MCF 10A (cell line): Measurements from ENCODE around the gene NTN1. TPM values are rescaled to one million over a fixed set of nuclear protein-coding genes. Genes with fewer than 3 reads are reported as not detected.

Source experiments
- BruUV-seq: library from RNA; stranded (reverse); fragments of 400-500 nt; replicated peaks from 2 replicates; lab custom pipeline; 2021; lab: Mats Ljungman, UMichigan
- CTCF ChIA-PET: fragments of 300-600 bp; sonication (Branson Sonifier 250); formaldehyde crosslinking; extraction: SDS; loops from one replicate; lab custom pipeline; 2021; ENCODE audit warnings: antibody characterized with exemption, inconsistent platforms; lab: Yijun Ruan, JAX
- POLR2A ChIA-PET: fragments of 300-600, 350-650 bp; sonication (Branson Sonifier 250); formaldehyde crosslinking; extraction: SDS; loops from one replicate; lab custom pipeline; 2020; ENCODE audit warnings: antibody characterized with exemption, inconsistent platforms; lab: Yijun Ruan, JAX
- DNase-seq: peaks from one replicate; pipeline ENCODE4 v3.0.0-alpha.2; 2018; ENCODE audit not compliant: unreplicated experiment
- H3K27ac Mint-ChIP-seq: one replicate; pipeline ENCODE4 v1.8.0; 2022; ENCODE audit warnings: mild to moderate bottlenecking, low read depth, mixed read lengths; ENCODE audit not compliant: unreplicated experiment
- H3K27me3 Mint-ChIP-seq: one replicate; pipeline ENCODE4 v1.8.0; 2022; ENCODE audit warnings: mixed read lengths; ENCODE audit not compliant: insufficient read depth, unreplicated experiment
- H3K36me3 Mint-ChIP-seq: one replicate; pipeline ENCODE4 v1.8.0; 2022; ENCODE audit warnings: mild to moderate bottlenecking, moderate library complexity, mixed read lengths; ENCODE audit not compliant: insufficient read depth, unreplicated experiment
- H3K4me1 Mint-ChIP-seq: one replicate; pipeline ENCODE4 v1.8.0; 2022; ENCODE audit warnings: mixed read lengths; ENCODE audit not compliant: insufficient read depth, unreplicated experiment
- H3K4me3 Mint-ChIP-seq: one replicate; pipeline ENCODE4 v1.8.0; 2022; ENCODE audit warnings: mild to moderate bottlenecking, moderate library complexity, mixed read lengths; ENCODE audit not compliant: unreplicated experiment
- H3K9me3 Mint-ChIP-seq: one replicate; pipeline ENCODE4 v1.8.0; 2022; ENCODE audit warnings: mixed read lengths; ENCODE audit not compliant: unreplicated experiment
- intact Hi-C: fragments of 100-400 bp; cut with micrococcal nuclease; formaldehyde crosslinking; loops from 2 replicates; pipeline ENCODE4 v1.14.1; 2022
- total RNA-seq: library from RNA; stranded (reverse); gene quantifications from 2 replicates; pipeline ENCODE4 v1.2.3, GENCODE V29; 2022
- TF ChIP-seq, protein P1 (sequence below): fragments of 200-600 bp; IDR thresholded peaks from one replicate; pipeline ENCODE4 v1.8.0; 2022; ENCODE audit warnings: antibody characterized with exemption, mild to moderate bottlenecking; ENCODE audit not compliant: unreplicated experiment

Gene NTN1
- total RNA-seq, 1 experiment from 2014 or later, result 0.23 TPM

DNA sequence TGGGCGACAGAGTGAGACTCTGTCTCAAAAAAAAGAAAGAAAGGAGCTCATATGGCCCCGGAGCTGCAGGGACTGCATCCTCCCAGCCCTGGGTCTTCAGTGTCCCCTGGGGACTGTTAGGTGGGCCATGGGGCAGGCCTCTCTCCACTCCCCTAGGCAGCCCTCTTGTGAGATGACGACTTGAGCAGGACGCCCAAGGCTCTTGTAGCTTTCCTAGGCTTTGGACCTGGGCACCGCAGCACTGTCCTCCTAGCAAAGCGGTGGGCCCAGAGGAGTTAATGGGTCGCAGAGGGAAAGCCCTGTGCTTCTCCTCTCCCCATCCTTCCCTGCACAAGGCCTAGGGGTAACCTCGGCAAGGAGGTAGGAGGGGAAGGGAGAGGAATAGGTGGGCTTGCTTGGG is 202.2 kb downstream of the NTN1 start:
- H3K27ac Mint-ChIP-seq, result no peak overlapping the region
- no peaks in the 10 kb centered on the region for H3K9me3 Mint-ChIP-seq
- ChIA-PET POLR2A (no interaction called here), CTCF (interaction anchor here (0.6 to 1.2 kb wide), 2 partner anchors 30 to 81 kb away, joined by 3 to 5 read pairs; no protein-coding TSS in a partner anchor)
- no peak for DNase-seq
- no peaks in the 10 kb centered on the region for H3K4me1 Mint-ChIP-seq
- H3K27me3 Mint-ChIP-seq, result no peaks in the 10 kb centered on the region
- no TSS peak for BruUV-seq
- TF ChIP-seq, protein P1, sequence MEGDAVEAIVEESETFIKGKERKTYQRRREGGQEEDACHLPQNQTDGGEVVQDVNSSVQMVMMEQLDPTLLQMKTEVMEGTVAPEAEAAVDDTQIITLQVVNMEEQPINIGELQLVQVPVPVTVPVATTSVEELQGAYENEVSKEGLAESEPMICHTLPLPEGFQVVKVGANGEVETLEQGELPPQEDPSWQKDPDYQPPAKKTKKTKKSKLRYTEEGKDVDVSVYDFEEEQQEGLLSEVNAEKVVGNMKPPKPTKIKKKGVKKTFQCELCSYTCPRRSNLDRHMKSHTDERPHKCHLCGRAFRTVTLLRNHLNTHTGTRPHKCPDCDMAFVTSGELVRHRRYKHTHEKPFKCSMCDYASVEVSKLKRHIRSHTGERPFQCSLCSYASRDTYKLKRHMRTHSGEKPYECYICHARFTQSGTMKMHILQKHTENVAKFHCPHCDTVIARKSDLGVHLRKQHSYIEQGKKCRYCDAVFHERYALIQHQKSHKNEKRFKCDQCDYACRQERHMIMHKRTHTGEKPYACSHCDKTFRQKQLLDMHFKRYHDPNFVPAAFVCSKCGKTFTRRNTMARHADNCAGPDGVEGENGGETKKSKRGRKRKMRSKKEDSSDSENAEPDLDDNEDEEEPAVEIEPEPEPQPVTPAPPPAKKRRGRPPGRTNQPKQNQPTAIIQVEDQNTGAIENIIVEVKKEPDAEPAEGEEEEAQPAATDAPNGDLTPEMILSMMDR, result no peak
- no peak overlapping the region for H3K4me3 Mint-ChIP-seq
- H3K36me3 Mint-ChIP-seq, result no peaks in the 10 kb centered on the region
- intact Hi-C loops, result no loop called here

DNA sequence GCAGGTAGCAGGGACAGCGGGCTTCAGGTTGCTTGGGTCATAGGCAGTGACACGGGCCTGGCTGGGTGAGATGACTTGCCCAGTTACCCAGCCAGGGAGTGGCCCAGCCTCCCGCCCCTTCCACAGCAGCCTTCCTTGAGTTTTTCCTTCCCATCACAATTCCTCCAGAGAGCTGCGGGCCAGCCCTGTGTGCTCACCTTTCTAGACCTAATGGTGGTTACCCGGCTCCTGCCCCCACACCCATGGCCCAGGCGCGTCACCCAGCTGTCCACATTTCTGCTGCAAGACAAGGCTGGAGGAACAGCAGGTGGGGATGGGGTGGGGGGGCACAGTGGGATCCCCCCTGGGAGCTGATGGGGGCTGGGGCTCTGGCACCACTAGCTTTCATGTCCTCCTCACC is 203.2 kb downstream of the NTN1 start:
- TF ChIP-seq, protein P1, result no peak

DNA sequence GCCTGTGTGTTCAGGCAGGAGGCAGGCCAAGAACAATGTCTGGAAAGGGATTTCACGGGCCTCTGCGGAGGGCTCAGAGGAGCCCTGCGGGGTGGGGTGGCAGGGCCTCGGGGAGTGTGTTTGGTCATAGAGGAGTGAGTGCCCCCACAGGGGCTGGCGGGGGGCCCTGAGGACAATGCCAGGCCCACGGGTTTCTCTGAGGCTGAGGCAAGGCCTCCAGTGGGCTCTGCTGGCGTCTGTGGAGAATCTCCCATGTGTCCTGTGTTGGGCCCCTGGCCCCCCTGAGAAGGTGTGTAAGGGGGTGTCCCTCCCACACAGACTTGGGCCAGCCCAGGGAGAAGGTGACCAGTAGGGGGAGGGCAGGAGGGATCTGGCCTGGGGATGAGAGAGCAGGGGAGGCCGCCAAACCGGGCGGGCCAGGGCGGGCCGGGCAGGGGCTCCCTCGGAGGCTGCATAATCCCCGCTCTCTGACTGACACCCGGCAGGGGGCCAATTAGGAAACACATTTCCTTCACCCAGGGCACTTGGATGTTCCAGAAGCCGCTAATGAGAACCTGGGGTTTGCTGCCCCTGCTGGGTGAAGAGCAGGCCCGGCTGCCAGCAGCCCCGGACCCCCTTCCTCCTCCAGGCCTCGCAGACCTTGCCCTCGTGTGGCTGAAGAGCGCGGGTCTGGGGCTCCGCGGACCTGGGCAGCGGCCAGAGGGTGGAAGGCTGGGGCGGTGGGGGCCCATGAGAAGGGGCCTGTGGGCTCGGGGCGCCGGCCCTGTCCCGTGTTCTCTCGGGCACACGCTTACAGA is 204.2 kb downstream of the NTN1 start:
- no TSS peak for BruUV-seq
- TF ChIP-seq, protein P1, result no peak
- H3K36me3 Mint-ChIP-seq, result no peaks in the 10 kb centered on the region
- ChIA-PET CTCF (no interaction called here), POLR2A (no interaction called here)
- no peaks in the 10 kb centered on the region for H3K4me1 Mint-ChIP-seq
- no peak for DNase-seq
- no peaks in the 10 kb centered on the region for H3K9me3 Mint-ChIP-seq
- H3K27me3 Mint-ChIP-seq, result no peaks in the 10 kb centered on the region
- no peak overlapping the region for H3K27ac Mint-ChIP-seq
- intact Hi-C loops, result no loop called here
- H3K4me3 Mint-ChIP-seq, result no peak overlapping the region

More for the DNA sequence above, 203.2 kb downstream of the NTN1 start:
- Mint-ChIP-seq H3K4me1 (no peaks in the 10 kb centered on the region), H3K27me3 (no peaks in the 10 kb centered on the region), H3K27ac (no peak overlapping the region), H3K36me3 (no peaks in the 10 kb centered on the region), H3K4me3 (no peak overlapping the region), H3K9me3 (no peaks in the 10 kb centered on the region)
- no peak for DNase-seq
- BruUV-seq, result no TSS peak
- ChIA-PET CTCF (no interaction called here), POLR2A (no interaction called here)
- intact Hi-C loops, result no loop called here

DNA sequence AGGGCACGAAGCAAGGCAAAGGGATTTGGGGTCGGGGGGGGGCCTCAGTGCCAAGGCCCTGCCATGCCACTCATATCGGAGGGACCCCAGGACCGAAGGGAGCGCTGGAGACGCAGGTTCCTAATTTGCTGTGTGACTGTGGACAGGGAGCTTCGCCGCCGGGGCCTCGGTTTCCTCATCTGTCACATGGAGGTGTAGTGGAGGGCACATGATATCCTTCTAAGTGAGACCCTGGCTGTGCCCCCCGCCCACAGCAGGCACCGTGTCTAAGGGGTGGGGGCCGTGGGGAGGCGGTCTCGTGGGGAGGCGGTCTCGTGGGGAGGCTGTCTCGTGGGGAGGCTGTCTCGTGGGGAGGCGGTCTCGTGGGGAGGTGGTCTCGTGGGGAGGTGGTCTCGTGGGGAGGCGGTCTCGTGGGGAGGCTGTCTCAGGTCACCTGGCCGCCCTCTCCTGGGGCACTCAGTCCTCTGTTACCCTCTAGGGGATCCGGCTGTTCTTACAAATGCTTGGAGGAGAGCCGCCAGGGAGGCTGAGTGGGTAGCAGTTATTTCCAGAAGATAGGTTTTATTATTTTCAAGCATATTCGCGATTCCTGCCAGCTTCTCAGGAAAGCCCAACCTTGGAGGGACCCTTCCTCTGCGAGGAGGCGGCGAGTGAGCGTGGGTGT is 205.0 kb downstream of the NTN1 start:
- Mint-ChIP-seq H3K4me1 (no peaks in the 10 kb centered on the region), H3K36me3 (no peaks in the 10 kb centered on the region), H3K9me3 (no peaks in the 10 kb centered on the region), H3K27me3 (no peaks in the 10 kb centered on the region), H3K4me3 (no peak overlapping the region), H3K27ac (no peak overlapping the region)
- no peak for DNase-seq
- POLR2A ChIA-PET, result no interaction called here
- TF ChIP-seq, protein P1, result no peak
- no TSS peak for BruUV-seq
- CTCF ChIA-PET, result no interaction called here
- intact Hi-C loops, result no loop called here
